ENCODE data around the gene STT3B.

DNA sequence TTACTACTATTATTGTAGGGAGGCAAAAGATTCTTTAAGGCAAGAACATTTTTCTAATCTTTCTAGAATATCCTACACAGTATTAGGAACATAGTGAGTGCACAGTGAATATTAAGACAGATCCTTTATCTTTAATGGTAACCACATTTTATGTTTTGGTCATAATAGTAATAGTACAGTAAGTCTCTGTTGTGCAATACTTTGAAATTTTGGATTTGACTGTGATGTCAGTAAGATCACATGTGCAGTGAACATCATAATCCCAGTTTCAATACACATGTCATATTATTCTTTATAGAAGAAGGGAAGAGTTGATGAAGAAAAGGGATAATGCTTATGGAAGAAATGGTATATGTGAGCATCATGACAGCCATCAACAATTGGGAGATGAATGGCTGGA is 10.7 kb downstream of the STT3B start:
- no peak for TF ChIP-seq CHD4 (IDR thresholded peaks at IDR 0.05; ENCODE audit: borderline replicate concordance, low read length)
- no peak for TF ChIP-seq ZNF569 (CRISPR knock-in tag; IDR thresholded peaks at IDR 0.05; ENCODE audit: borderline replicate concordance)
- no peak for TF ChIP-seq KDM1A (CRISPR knock-in tag; IDR thresholded peaks at IDR 0.05)
- TF ChIP-seq, protein P1, sequence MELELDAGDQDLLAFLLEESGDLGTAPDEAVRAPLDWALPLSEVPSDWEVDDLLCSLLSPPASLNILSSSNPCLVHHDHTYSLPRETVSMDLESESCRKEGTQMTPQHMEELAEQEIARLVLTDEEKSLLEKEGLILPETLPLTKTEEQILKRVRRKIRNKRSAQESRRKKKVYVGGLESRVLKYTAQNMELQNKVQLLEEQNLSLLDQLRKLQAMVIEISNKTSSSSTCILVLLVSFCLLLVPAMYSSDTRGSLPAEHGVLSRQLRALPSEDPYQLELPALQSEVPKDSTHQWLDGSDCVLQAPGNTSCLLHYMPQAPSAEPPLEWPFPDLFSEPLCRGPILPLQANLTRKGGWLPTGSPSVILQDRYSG (CRISPR knock-in tag; IDR thresholded peaks at IDR 0.05): no peak
- no peak for TF ChIP-seq REST (IDR thresholded peaks at IDR 0.05; ENCODE audit: borderline replicate concordance in 1 of 2, low read depth in 1 of 2, low read length in 2 of 2)
- TF ChIP-seq CBX1 (IDR thresholded peaks at IDR 0.05; ENCODE audit: low read depth): no peak
